UCSD-AML1 (cell line): Measurements from ENCODE around the gene ZBTB44.
"Not testable (repeated sequence)": the region's sequence is repeated elsewhere in the genome, so short reads cannot be mapped to it uniquely, and the experiment has no call there.

Experiments
- DNase-seq: peaks from one replicate; lab custom pipeline; 2025; ENCODE audit not compliant: unreplicated experiment; lab: John Stamatoyannopoulos, UW

Gene ZBTB44

GRCh38 chr11:130249929-130250328 lies 64.8 kb downstream of the ZBTB44 start:
- DNase-seq: not testable (repeated sequence)

- no peak for DNase-seq
Measured at GRCh38 chr11:130249371-130249770, 65.3 kb downstream of the ZBTB44 start.

- DNase-seq: no peak
Measured at GRCh38 chr11:130247319-130247718, 67.4 kb downstream of the ZBTB44 start.

DNA sequence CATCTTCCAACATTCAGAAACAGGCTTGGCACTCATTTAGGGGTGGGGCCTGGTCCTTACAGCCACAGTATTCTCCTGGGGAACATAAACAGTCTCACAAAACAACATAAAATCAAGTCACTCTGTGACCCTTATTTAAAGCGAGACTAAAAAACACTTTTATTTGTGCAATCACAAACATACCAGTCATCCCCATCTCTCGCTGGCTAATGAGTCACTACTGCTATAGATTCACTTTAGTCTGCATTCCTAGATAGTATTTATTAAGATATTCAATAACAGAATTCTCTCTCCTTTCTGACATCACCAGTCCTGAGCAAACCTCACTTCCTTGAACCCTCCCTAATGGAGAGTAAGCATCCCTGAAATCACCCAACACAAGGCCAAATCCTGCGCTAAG lies 68.0 kb downstream of the ZBTB44 start:
- DNase-seq: no peak

- no peak for DNase-seq
Measured at GRCh38 chr11:130246270-130246669, 68.4 kb downstream of the ZBTB44 start.

DNA sequence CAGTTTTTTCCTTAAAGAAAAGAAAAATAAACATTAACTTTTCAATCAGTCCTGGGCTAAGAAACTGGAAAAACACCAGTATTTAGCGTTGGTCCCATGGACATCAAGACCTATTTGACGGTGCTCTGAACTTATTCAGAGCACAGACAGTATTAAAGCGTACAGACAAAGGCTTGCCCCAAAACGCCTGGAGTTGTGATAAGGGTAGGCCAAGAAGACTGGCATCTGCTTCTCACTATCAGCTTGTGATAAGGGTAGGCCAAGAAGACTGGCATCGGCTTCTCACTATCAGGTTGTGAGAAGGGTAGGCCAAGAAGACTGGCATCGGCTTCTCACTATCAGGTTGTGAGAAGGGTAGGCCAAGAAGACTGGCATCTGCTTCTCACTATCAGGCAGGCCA lies 69.3 kb downstream of the ZBTB44 start:
- DNase-seq: not testable (repeated sequence)

DNA sequence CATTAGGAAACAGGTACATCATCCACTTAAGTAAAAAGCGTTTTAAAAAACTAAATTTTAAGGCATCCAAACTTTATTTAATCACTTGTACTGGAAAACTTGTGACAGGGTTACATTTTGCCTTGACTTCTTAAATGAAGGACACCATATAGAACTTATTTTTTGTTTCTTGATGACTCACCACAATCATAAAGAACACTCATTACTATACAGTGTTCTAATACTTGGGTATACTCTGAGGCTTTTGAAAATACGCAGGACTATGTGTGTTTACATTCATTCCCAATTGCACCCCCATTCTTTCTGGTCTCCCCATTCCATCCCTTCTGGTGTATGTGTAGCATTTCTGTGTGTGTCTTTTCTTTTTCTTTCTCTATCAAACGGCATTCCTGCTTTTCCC lies 69.9 kb downstream of the ZBTB44 start:
- no peak for DNase-seq

- DNase-seq: no peak
Measured at GRCh38 chr11:130243816-130244215, 70.9 kb downstream of the ZBTB44 start.

DNA sequence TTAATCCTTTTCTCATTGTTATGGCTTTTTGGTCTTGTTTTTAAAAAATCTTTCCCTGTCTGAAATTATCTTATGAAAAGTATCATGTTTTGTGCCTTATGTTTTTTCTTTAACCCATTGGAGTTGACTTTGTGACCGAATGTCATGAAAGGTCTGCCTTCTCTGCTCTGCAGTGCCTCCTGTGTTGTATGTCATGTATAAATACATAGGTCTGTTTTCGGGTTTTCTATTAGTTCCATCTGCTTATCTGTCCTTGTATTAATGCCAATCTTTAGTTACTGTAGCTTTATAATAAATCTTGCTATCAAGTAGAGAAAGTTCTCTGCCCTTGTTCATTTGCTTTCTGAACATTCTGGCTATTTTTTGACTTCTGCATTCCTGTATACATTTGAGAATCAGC lies 73.0 kb downstream of the ZBTB44 start:
- no peak for DNase-seq

- DNase-seq: no peak
Measured at GRCh38 chr11:130237282-130238006, 77.3 kb downstream of the ZBTB44 start.

GRCh38 chr11:130234315-130234714 lies 80.4 kb downstream of the ZBTB44 start:
- DNase-seq: no peak

DNA sequence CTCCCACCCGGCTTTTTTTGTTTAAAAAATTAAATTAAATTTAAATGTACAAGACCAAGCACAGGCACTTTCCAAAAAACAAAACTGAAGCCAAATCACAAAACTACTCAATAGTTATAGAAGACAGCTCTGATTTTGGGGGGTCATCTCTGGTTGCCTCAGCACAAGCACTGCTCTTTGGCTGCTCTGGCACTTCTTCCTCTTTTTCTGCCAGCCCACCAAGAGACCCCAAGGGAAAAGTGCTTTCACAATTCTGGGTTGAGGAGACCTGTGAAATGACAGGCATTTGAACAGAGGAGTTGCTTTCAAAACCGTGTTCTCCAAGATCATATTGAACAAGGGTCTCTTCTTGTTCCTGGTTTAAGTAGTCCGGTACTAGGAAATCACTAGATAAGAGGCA lies 80.8 kb downstream of the ZBTB44 start:
- not testable (repeated sequence) for DNase-seq

GRCh38 chr11:130233486-130233885 lies 81.2 kb downstream of the ZBTB44 start:
- DNase-seq: not testable (repeated sequence)

DNA sequence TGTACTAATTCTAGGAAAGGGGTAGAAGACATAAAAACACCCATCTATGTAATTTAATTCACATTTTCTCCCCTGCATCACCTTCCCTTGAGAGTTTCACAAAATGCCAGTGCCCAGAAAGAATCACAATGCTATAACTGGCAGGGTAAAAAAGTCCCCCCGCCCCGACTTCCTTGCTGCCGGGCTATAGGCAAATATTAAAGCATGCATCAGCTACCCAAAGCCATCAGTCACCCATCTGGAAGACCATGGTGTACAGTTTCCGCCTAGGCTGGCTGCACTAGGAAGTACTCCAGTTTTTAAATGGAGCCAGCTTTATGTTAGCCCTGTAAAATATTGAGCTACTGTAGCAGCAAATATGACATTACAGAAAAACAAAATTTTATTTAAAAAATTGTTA lies 87.3 kb downstream of the ZBTB44 start:
- DNase-seq: no peak

DNA sequence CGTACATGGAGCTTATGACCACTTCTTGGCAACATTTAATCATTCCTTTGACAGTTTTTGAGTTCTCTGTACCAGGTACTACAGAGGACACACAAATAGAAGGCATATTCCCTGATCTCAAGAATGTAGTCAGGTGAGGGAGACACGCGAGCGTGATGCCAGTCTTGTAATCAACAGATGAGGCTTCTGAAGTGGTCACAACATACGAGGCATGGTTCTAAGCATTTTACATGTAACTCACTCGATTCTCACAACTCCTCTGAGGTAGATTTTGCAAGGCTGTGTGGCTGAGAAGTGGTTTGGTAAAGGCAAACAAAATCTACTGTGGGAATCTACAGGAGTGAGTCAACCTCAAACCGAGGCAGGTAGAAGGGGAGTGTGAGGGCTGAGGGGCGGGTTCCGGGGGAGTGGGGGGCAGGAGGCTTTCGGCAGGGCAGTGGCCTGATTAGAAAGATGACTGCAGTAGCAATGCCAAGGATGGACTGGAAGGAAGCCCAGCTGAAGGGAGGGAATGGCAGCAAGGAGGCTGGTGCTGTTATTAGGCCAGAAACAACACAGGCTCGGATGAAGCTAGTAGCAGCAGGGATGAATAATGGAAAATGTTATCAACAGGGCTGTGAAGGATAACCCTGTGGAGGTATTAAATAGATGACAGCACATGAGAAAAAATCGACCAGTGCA lies 91.3 kb downstream of the ZBTB44 start:
- no peak for DNase-seq

- DNase-seq: no peak
Measured at GRCh38 chr11:130220311-130221035, 94.2 kb downstream of the ZBTB44 start.

- DNase-seq: no peak
Measured at GRCh38 chr11:130219148-130219547, 95.6 kb downstream of the ZBTB44 start.

DNA sequence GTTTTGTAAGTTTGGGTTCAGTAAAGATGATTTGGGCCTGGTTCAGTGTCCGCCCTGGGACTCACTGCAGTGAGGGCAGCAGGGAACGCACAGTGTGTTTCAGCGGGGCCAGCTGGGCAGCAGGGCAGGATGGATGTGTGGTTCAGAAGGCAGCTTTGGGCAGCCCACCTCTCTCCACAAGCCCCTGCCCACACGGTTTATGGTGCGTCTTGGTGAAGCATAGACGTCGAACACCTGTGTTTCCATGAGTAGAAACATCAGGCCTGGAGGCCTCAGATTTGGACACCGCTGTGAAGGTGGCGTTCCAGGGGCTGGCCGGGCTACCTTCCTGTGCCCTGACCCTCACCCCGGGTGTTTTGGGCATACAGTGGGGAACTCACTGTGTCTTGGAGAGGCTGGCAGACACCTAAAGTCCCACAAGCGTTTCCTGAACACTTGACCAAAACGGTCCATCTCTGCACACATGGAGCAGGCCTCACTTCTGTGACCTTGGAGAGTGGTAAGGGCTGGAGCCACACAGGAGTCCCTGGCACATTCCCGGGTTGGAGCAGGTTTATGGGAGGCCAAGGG lies 96.1 kb downstream of the ZBTB44 start:
- no peak for DNase-seq

- DNase-seq: no peak
Measured at GRCh38 chr11:130217133-130218031, 97.3 kb downstream of the ZBTB44 start.

DNA sequence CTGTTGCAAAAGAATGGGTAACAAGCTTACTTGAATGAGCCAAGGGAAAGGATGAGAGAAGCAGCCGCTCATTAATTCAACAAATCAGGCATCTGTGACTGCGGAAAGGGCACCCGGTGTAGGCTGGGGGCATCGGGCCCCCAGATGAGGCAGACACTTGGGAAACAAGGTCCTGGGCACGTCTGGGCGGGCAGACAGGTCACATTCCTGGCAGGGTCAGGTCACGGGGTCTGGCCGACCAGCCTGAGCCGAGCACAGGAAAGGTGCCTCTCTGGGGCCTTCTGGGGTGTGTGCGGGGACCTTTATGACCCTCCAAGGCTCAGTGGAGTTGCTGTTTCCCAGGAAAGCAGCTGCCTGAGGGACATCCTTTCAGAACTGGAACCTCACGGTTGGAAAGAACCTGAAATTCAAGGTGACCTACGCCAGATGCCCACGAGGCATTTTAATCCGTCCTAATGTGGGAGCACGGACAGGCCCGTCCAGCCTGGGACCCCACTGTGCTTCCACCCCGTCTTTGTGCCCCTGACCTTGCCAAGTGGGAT lies 98.1 kb downstream of the ZBTB44 start:
- DNase-seq: no peak

GRCh38 chr11:130216221-130216550 lies 98.5 kb downstream of the ZBTB44 start:
- DNase-seq: no peak
